Sigmoid colon (tissue), 4 donors: ENCODE results near the gene CTRB1.

Experiments used
- POLR2A ChIP-seq, 2 donors: fragments of 450-650 bp; IDR thresholded peaks; one replicate each; pipeline ENCODE4 v1.6.1; 2016; ENCODE audit warnings: antibody characterized with exemption in 2 of 2, mild to moderate bottlenecking in 2 of 2, moderate library complexity in 2 of 2
- POLR2AphosphoS5 ChIP-seq, 4 donors: sonication (generic); formaldehyde crosslinking; IDR thresholded peaks; one replicate each; pipeline ENCODE4 v1.6.1; 2017; ENCODE audit warnings: antibody characterized with exemption in 4 of 4
- TF ChIP-seq, protein P1 (sequence below), 4 experiments: fragments of 450-650 bp in 3 of 4; fragments of 200-600 bp in 1 of 4; IDR thresholded peaks; one replicate each; pipeline ENCODE4 v1.5.1; 2016 to 2019; ENCODE audit warnings: antibody characterized with exemption in 4 of 4, mild to moderate bottlenecking in 3 of 4, moderate library complexity in 2 of 4

GRCh38 chr16:75228143-75228976, 9.6 kb downstream of the CTRB1 start:
- TF ChIP-seq, protein P1, sequence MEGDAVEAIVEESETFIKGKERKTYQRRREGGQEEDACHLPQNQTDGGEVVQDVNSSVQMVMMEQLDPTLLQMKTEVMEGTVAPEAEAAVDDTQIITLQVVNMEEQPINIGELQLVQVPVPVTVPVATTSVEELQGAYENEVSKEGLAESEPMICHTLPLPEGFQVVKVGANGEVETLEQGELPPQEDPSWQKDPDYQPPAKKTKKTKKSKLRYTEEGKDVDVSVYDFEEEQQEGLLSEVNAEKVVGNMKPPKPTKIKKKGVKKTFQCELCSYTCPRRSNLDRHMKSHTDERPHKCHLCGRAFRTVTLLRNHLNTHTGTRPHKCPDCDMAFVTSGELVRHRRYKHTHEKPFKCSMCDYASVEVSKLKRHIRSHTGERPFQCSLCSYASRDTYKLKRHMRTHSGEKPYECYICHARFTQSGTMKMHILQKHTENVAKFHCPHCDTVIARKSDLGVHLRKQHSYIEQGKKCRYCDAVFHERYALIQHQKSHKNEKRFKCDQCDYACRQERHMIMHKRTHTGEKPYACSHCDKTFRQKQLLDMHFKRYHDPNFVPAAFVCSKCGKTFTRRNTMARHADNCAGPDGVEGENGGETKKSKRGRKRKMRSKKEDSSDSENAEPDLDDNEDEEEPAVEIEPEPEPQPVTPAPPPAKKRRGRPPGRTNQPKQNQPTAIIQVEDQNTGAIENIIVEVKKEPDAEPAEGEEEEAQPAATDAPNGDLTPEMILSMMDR (IDR thresholded peaks at IDR 0.05): no peak
- TF ChIP-seq POLR2A (IDR thresholded peaks at IDR 0.05) (no peak), POLR2AphosphoS5 (IDR thresholded peaks at IDR 0.05) (no peak)
